ENCODE results near the gene TIPARP. TPM values are rescaled to one million over a fixed set of nuclear protein-coding genes. Genes with fewer than 3 reads are reported as not detected.
"Not testable (repeated sequence)": the region's sequence is repeated elsewhere in the genome, so short reads cannot be mapped to it uniquely, and the experiment has no call there.

Gene TIPARP
- total RNA-seq, 2 experiments from 2014 or later = 50.9 to 59.9 TPM

- DNase-seq = no peak
- H3K4me3 Mint-ChIP-seq = no peak overlapping the region
- no peak for ATAC-seq (ENCODE audit: low read depth)
These were observed 14.5 kb downstream of the TIPARP start for GRCh38 chr3:156688632-156689452.

GRCh38 chr3:156689608-156690007 lies 15.2 kb downstream of the TIPARP start:
- no peak for ATAC-seq (ENCODE audit: low read depth)
- Mint-ChIP-seq H3K27ac (no peak overlapping the region), H3K36me3 (peaks cover 43% of the 10 kb centered on the region), H3K27me3 (no peaks in the 10 kb centered on the region), H3K4me1 (peaks cover 58% of the 10 kb centered on the region), H3K9me3 (no peaks in the 10 kb centered on the region), H3K4me3 (no peak overlapping the region)
- no peak for DNase-seq
- POLR2A ChIA-PET = no interaction called here

More at GRCh38 chr3:156688632-156689452, 14.5 kb downstream of the TIPARP start:
- POLR2A ChIA-PET = no interaction called here
- Mint-ChIP-seq H3K27me3 (no peaks in the 10 kb centered on the region), H3K4me1 (peaks cover 58% of the 10 kb centered on the region), H3K36me3 (peaks cover 35% of the 10 kb centered on the region), H3K9me3 (no peaks in the 10 kb centered on the region), H3K27ac (no peak overlapping the region)

- Mint-ChIP-seq H3K9me3 (no peaks in the 10 kb centered on the region), H3K27ac (no peak overlapping the region), H3K4me3 (no peak overlapping the region), H3K27me3 (no peaks in the 10 kb centered on the region), H3K36me3 (peaks cover 55% of the 10 kb centered on the region), H3K4me1 (peaks cover 42% of the 10 kb centered on the region)
- DNase-seq (no peak), ATAC-seq (ENCODE audit: low read depth) (no peak)
- POLR2A ChIA-PET = no interaction called here
These were observed 17.5 kb downstream of the TIPARP start for GRCh38 chr3:156691920-156692319.

- POLR2A ChIA-PET = no interaction called here
- no peaks in the 10 kb centered on the region for H3K27me3 Mint-ChIP-seq
- no peak for DNase-seq
These were observed 18.8 kb downstream of the TIPARP start for GRCh38 chr3:156693166-156693565.

GRCh38 chr3:156694536-156694935 lies 20.1 kb downstream of the TIPARP start:
- H3K4me3 Mint-ChIP-seq = no peak overlapping the region
- ATAC-seq (ENCODE audit: low read depth) = no peak
- peaks cover 31% of the 10 kb centered on the region for H3K4me1 Mint-ChIP-seq
- no peak overlapping the region for H3K27ac Mint-ChIP-seq
- no peaks in the 10 kb centered on the region for H3K9me3 Mint-ChIP-seq
- no peaks in the 10 kb centered on the region for H3K27me3 Mint-ChIP-seq
- DNase-seq = no peak
- POLR2A ChIA-PET = no interaction called here
- peaks cover 62% of the 10 kb centered on the region for H3K36me3 Mint-ChIP-seq

More at GRCh38 chr3:156693166-156693565, 18.8 kb downstream of the TIPARP start:
- H3K4me1 Mint-ChIP-seq = peaks cover 32% of the 10 kb centered on the region
- no peak for ATAC-seq (ENCODE audit: low read depth)
- no peak overlapping the region for H3K27ac Mint-ChIP-seq
- no peaks in the 10 kb centered on the region for H3K9me3 Mint-ChIP-seq
- H3K4me3 Mint-ChIP-seq = no peak overlapping the region
- peaks cover 59% of the 10 kb centered on the region for H3K36me3 Mint-ChIP-seq

- DNase-seq (no peak), ATAC-seq (ENCODE audit: low read depth) (no peak)
- no peak overlapping the region for H3K4me3 Mint-ChIP-seq
- H3K36me3 Mint-ChIP-seq = peaks cover 53% of the 10 kb centered on the region
- H3K27me3 Mint-ChIP-seq = no peaks in the 10 kb centered on the region
- peaks cover 32% of the 10 kb centered on the region for H3K4me1 Mint-ChIP-seq
- no peaks in the 10 kb centered on the region for H3K9me3 Mint-ChIP-seq
- peak overlapping the region; percentile 25 for H3K27ac Mint-ChIP-seq
- POLR2A ChIA-PET = no interaction called here
These were observed 28.0 kb downstream of the TIPARP start for GRCh38 chr3:156702367-156702766.

GRCh38 chr3:156704370-156705036 lies 30.1 kb downstream of the TIPARP start:
- Mint-ChIP-seq H3K27ac (no peak overlapping the region), H3K36me3 (peaks cover 48% of the 10 kb centered on the region)

GRCh38 chr3:156705761-156706616 lies 31.6 kb downstream of the TIPARP start:
- H3K4me3 Mint-ChIP-seq = peak overlapping the region; percentile 19
- ATAC-seq (ENCODE audit: low read depth) (no peak), DNase-seq (no peak)
- peaks cover 21% of the 10 kb centered on the region for H3K4me1 Mint-ChIP-seq
- H3K27ac Mint-ChIP-seq = no peak overlapping the region
- POLR2A ChIA-PET = no interaction called here
- no peaks in the 10 kb centered on the region for H3K27me3 Mint-ChIP-seq
- H3K9me3 Mint-ChIP-seq = peaks cover 1% of the 10 kb centered on the region
- H3K36me3 Mint-ChIP-seq = peaks cover 47% of the 10 kb centered on the region

More at GRCh38 chr3:156704370-156705036, 30.1 kb downstream of the TIPARP start:
- DNase-seq = no peak
- POLR2A ChIA-PET = no interaction called here
- H3K4me3 Mint-ChIP-seq = no peak overlapping the region
- H3K4me1 Mint-ChIP-seq = peaks cover 26% of the 10 kb centered on the region
- no peaks in the 10 kb centered on the region for H3K9me3 Mint-ChIP-seq
- H3K27me3 Mint-ChIP-seq = no peaks in the 10 kb centered on the region
- ATAC-seq (ENCODE audit: low read depth) = no peak

GRCh38 chr3:156707588-156707987 lies 33.2 kb downstream of the TIPARP start:
- Mint-ChIP-seq H3K36me3 (peaks cover 43% of the 10 kb centered on the region), H3K4me1 (peaks cover 18% of the 10 kb centered on the region), H3K27ac (no peak overlapping the region), H3K27me3 (no peaks in the 10 kb centered on the region), H3K9me3 (peaks cover 2% of the 10 kb centered on the region), H3K4me3 (no peak overlapping the region)
- no peak for DNase-seq
- ATAC-seq (ENCODE audit: low read depth) = no peak
- POLR2A ChIA-PET = no interaction called here

GRCh38 chr3:156710429-156710828 lies 36.0 kb downstream of the TIPARP start:
- H3K36me3 Mint-ChIP-seq = peaks cover 42% of the 10 kb centered on the region
- H3K9me3 Mint-ChIP-seq = peaks cover 2% of the 10 kb centered on the region
- H3K27me3 Mint-ChIP-seq = no peaks in the 10 kb centered on the region
- POLR2A ChIA-PET = no interaction called here
- H3K4me1 Mint-ChIP-seq = peaks cover 13% of the 10 kb centered on the region
- DNase-seq (no peak), ATAC-seq (ENCODE audit: low read depth) (no peak)
- H3K27ac Mint-ChIP-seq = no peak overlapping the region
- no peak overlapping the region for H3K4me3 Mint-ChIP-seq

GRCh38 chr3:156711113-156711512 lies 36.7 kb downstream of the TIPARP start:
- DNase-seq (no peak), ATAC-seq (ENCODE audit: low read depth) (no peak)
- peaks cover 48% of the 10 kb centered on the region for H3K36me3 Mint-ChIP-seq
- H3K9me3 Mint-ChIP-seq = peaks cover 2% of the 10 kb centered on the region
- no peaks in the 10 kb centered on the region for H3K27me3 Mint-ChIP-seq
- H3K4me1 Mint-ChIP-seq = peaks cover 6% of the 10 kb centered on the region
- no peak overlapping the region for H3K4me3 Mint-ChIP-seq
- H3K27ac Mint-ChIP-seq = no peak overlapping the region
- POLR2A ChIA-PET = no interaction called here

- POLR2A ChIA-PET, H3K27ac Mint-ChIP-seq, H3K4me1 Mint-ChIP-seq, H3K4me3 Mint-ChIP-seq, H3K27me3 Mint-ChIP-seq, DNase-seq, H3K9me3 Mint-ChIP-seq: not testable (repeated sequence)
- peak; percentile 84 for ATAC-seq (ENCODE audit: low read depth)
- H3K36me3 Mint-ChIP-seq = peaks cover 48% of the 10 kb centered on the region
These were observed 37.6 kb downstream of the TIPARP start for GRCh38 chr3:156711944-156712343.

- Mint-ChIP-seq H3K4me3 (no peak overlapping the region), H3K36me3 (peaks cover 31% of the 10 kb centered on the region), H3K27me3 (no peaks in the 10 kb centered on the region), H3K4me1 (peaks cover 3% of the 10 kb centered on the region), H3K9me3 (no peaks in the 10 kb centered on the region), H3K27ac (no peak overlapping the region)
- POLR2A ChIA-PET = no interaction called here
- no peak for ATAC-seq (ENCODE audit: low read depth)
- DNase-seq = no peak
These were observed 41.9 kb downstream of the TIPARP start for GRCh38 chr3:156716105-156716862.

Measured in activated naive CD8-positive, alpha-beta T cell treated with anti-CD3 and anti-CD28 coated beads, Interleukin-2, amount 10 ng/mL, durations not matched to agents 7 days and 5 days (primary cell).